Keratinocyte (primary cell): ENCODE measurements around the gene STK11. TPM values are rescaled to one million over a fixed set of nuclear protein-coding genes. Genes with fewer than 3 reads are reported as not detected.

Source experiments
- DNase-seq: peaks from one replicate; pipeline ENCODE4 v3.0.0-alpha.2; 2011; ENCODE audit warnings: low read depth, missing footprints, low spot score
- FAIRE-seq: peaks from 2 replicates; lab custom pipeline; 2011; peaks lifted over from hg19 to GRCh38; lab: Jason Lieb, UNC
- H2AFZ ChIP-seq: 2 replicates; pipeline ENCODE4 v1.6.0; 2012; ENCODE audit warnings: low read length, control low read depth, inconsistent platforms; ENCODE audit not compliant: control insufficient read depth
- H3K27ac ChIP-seq: 2 replicates; pipeline ENCODE4 v1.5.1; 2011; ENCODE audit warnings: low read length; ENCODE audit not compliant: control insufficient read depth, insufficient read depth
- H3K27me3 ChIP-seq: 3 replicates; pipeline ENCODE4 v1.6.0; 2011; ENCODE audit warnings: low read length; ENCODE audit not compliant: control insufficient read depth, insufficient read depth; ENCODE audit errors: extremely low read depth
- H3K36me3 ChIP-seq, 2 experiments: 2 replicates in 1 of 2; 3 replicates in 1 of 2; pipeline ENCODE4 v1.5.1; 2011; ENCODE audit warnings: low read length in 2 of 2, mild to moderate bottlenecking in 1 of 2; ENCODE audit not compliant: control insufficient read depth in 2 of 2, insufficient read depth in 2 of 2; ENCODE audit errors: extremely low read depth in 1 of 2
- H3K4me1 ChIP-seq: 3 replicates; pipeline ENCODE4 v1.5.1; 2011; ENCODE audit warnings: low read length; ENCODE audit not compliant: control insufficient read depth, insufficient read depth; ENCODE audit errors: extremely low read depth
- H3K4me2 ChIP-seq: 3 replicates; pipeline ENCODE4 v1.6.0; 2011; ENCODE audit warnings: low read depth, low read length; ENCODE audit not compliant: control insufficient read depth, insufficient read depth; ENCODE audit errors: extremely low read depth
- H3K4me3 ChIP-seq, 3 experiments: fragments of 200-600 bp in 1 of 3; sonication (generic) in 1 of 3; 2 replicates in 2 of 3; 3 replicates in 1 of 3; pipeline ENCODE4 v1.5.1; 2011 to 2016; ENCODE audit warnings: low read length in 3 of 3, mild to moderate bottlenecking in 3 of 3, control low read depth in 2 of 3, inconsistent platforms in 1 of 3, low read depth in 1 of 3, mixed read lengths in 1 of 3, mixed run types in 1 of 3, moderate library complexity in 1 of 3; ENCODE audit not compliant: control insufficient read depth in 2 of 3, insufficient read depth in 2 of 3; ENCODE audit errors: extremely low read depth in 1 of 3
- H3K79me2 ChIP-seq: 2 replicates; pipeline ENCODE4 v1.6.0; 2012; ENCODE audit warnings: low read length; ENCODE audit not compliant: control insufficient read depth, insufficient read depth
- H3K9ac ChIP-seq: 3 replicates; pipeline ENCODE4 v1.6.0; 2011; ENCODE audit warnings: low read length; ENCODE audit not compliant: control insufficient read depth, insufficient read depth; ENCODE audit errors: extremely low read depth
- H3K9me1 ChIP-seq: 3 replicates; pipeline ENCODE4 v1.6.0; 2011; ENCODE audit warnings: low read length; ENCODE audit not compliant: control insufficient read depth, insufficient read depth; ENCODE audit errors: extremely low read depth
- H3K9me3 ChIP-seq: 2 replicates; pipeline ENCODE4 v1.5.1; 2012; ENCODE audit warnings: low read depth, low read length; ENCODE audit not compliant: control insufficient read depth
- H4K20me1 ChIP-seq: 3 replicates; pipeline ENCODE4 v1.6.0; 2011; ENCODE audit warnings: low read length; ENCODE audit not compliant: control insufficient read depth, insufficient read depth; ENCODE audit errors: extremely low read depth
- EZH2 ChIP-seq: IDR thresholded peaks from one replicate; pipeline ENCODE4 v1.6.1; 2012; ENCODE audit warnings: inconsistent platforms, mild to moderate bottlenecking, low read length, moderate library complexity
- dilution Hi-C: fragments of 300-500 bp; cut with MboI; formaldehyde crosslinking; loops from one replicate; pipeline ENCODE4 v1.7.0; 2020; ENCODE audit warnings: low sequenced_read_pairs; ENCODE audit not compliant: extremely low pct_ligation_motif_present
- polyA plus RNA-seq, 5 experiments: library from polyadenylated mRNA; depleted of rRNA in 3 of 5; stranded (reverse) in 3 of 5; stranded (forward) in 1 of 5; unstranded in 1 of 5; fragments of >200 nt; gene quantifications; 1 replicate in 1 of 5; 2 replicates in 3 of 5; 3 replicates in 1 of 5; pipeline versions ENCODE4 v1.2.1 to v1.2.3, GENCODE V29; 2011 to 2012; ENCODE audit warnings: missing spikeins in 2 of 5, low read depth in 1 of 5, low replicate concordance in 1 of 5
- TF ChIP-seq, protein P1 (sequence below), 3 experiments: IDR thresholded peaks in 1 of 3; conservative IDR thresholded peaks in 1 of 3; optimal IDR thresholded peaks in 1 of 3; 2 replicates in 2 of 3; 3 replicates in 1 of 3; pipeline versions ENCODE3 to v1.5.1; 2011; ENCODE audit warnings: low read length in 3 of 3, mild to moderate bottlenecking in 3 of 3, moderate library complexity in 2 of 3, control low read depth in 1 of 3, inconsistent platforms in 1 of 3; ENCODE audit not compliant: insufficient read depth in 2 of 3; ENCODE audit errors: extremely low read depth in 1 of 3

STK11 gene
- polyA plus RNA-seq, 1 donor (not counting 4 experiments of a cell fraction or from before 2014, with no cell fraction given), result 24.6 TPM

- Histone ChIP-seq H3K36me3 (peaks cover 4 to 15% of the 10 kb centered on the region in 2 experiments), H4K20me1 (peaks cover 5% of the 10 kb centered on the region), H3K27ac (peak overlapping the region; percentile 89), H2AFZ (no peak overlapping the region), H3K9me1 (peaks cover 2% of the 10 kb centered on the region), H3K79me2 (peaks cover 6% of the 10 kb centered on the region), H3K9me3 (no peaks in the 10 kb centered on the region), H3K4me3 (peak overlapping the region; percentile 76 to 90 (median 90)), H3K9ac (peak overlapping the region; percentile 88), H3K27me3 (peaks cover 4% of the 10 kb centered on the region), H3K4me1 (peaks cover 70% of the 10 kb centered on the region), H3K4me2 (peak overlapping the region; percentile 96)
- FAIRE-seq, result no peak
- no peak for TF ChIP-seq EZH2
- TF ChIP-seq, protein P1, sequence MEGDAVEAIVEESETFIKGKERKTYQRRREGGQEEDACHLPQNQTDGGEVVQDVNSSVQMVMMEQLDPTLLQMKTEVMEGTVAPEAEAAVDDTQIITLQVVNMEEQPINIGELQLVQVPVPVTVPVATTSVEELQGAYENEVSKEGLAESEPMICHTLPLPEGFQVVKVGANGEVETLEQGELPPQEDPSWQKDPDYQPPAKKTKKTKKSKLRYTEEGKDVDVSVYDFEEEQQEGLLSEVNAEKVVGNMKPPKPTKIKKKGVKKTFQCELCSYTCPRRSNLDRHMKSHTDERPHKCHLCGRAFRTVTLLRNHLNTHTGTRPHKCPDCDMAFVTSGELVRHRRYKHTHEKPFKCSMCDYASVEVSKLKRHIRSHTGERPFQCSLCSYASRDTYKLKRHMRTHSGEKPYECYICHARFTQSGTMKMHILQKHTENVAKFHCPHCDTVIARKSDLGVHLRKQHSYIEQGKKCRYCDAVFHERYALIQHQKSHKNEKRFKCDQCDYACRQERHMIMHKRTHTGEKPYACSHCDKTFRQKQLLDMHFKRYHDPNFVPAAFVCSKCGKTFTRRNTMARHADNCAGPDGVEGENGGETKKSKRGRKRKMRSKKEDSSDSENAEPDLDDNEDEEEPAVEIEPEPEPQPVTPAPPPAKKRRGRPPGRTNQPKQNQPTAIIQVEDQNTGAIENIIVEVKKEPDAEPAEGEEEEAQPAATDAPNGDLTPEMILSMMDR (optimal IDR thresholded peaks at IDR 0.05 in 1 of 3, IDR thresholded peaks at IDR 0.05 in 1 of 3, conservative IDR thresholded peaks at IDR 0.05 in 1 of 3; ENCODE audit: extremely low read depth in 1 of 3, insufficient read depth in 2 of 3, low read length in 3 of 3), result no peak
- dilution Hi-C loops, result no loop called here
- no peak for DNase-seq
These were observed 57.1 kb downstream of the STK11 start for GRCh38 chr19:1262623-1263123.

- H3K27ac ChIP-seq, result no peak overlapping the region
- FAIRE-seq, result no peak
- H3K9me1 ChIP-seq, result peaks cover 2% of the 10 kb centered on the region
These were observed 57.6 kb downstream of the STK11 start for GRCh38 chr19:1263188-1263587.

More at GRCh38 chr19:1263188-1263587, 57.6 kb downstream of the STK11 start:
- Histone ChIP-seq H4K20me1 (peaks cover 4% of the 10 kb centered on the region), H3K4me1 (peaks cover 65% of the 10 kb centered on the region), H3K9ac (peak overlapping the region; percentile 88), H3K4me2 (peak overlapping the region; percentile 96), H3K27me3 (peaks cover 4% of the 10 kb centered on the region), H3K4me3 (no peak overlapping the region), H3K9me3 (no peaks in the 10 kb centered on the region), H3K79me2 (peaks cover 6% of the 10 kb centered on the region), H3K36me3 (peaks cover under 1 to 12% of the 10 kb centered on the region in 2 experiments), H2AFZ (no peak overlapping the region)
- dilution Hi-C loops, result no loop called here
- no peak for TF ChIP-seq EZH2
- TF ChIP-seq, protein P1 (optimal IDR thresholded peaks at IDR 0.05 in 1 of 3, IDR thresholded peaks at IDR 0.05 in 1 of 3, conservative IDR thresholded peaks at IDR 0.05 in 1 of 3; ENCODE audit: extremely low read depth in 1 of 3, insufficient read depth in 2 of 3, low read length in 3 of 3), result no peak
- no peak for DNase-seq
